GM18868 (cell line): ENCODE results near the gene ASB8.
"Not testable (repeated sequence)": the region's sequence is repeated elsewhere in the genome, so short reads cannot be mapped to it uniquely, and the experiment has no call there.

Experiments
- ATAC-seq: cut with Tn5 transposase; IDR thresholded peaks from one replicate; pipeline ENCODE4 v1.9.1; 2021; ENCODE audit warnings: mild to moderate bottlenecking, moderate library complexity; ENCODE audit not compliant: unreplicated experiment

The ASB8 gene

GRCh38 chr12:48183091-48183875 is 26.0 kb upstream of the ASB8 start, which contains the start of gene CCDC184:
Gene CCDC184, plus strand, starts transcription at chr12:48183644. Its CDS starts 479 bp downstream, at chr12:48184123.
- ATAC-seq, result peak; percentile 73

GRCh38 chr12:48182631-48183030 is 25.3 kb upstream of the ASB8 start:
- no peak for ATAC-seq

GRCh38 chr12:48180857-48181495 is 23.7 kb upstream of the ASB8 start:
- ATAC-seq, result no peak

- no peak for ATAC-seq
Measured at GRCh38 chr12:48180424-48180823, 23.1 kb upstream of the ASB8 start.

GRCh38 chr12:48179466-48179865 is 22.2 kb upstream of the ASB8 start:
- no peak for ATAC-seq

GRCh38 chr12:48177982-48178381 is 20.7 kb upstream of the ASB8 start:
- no peak for ATAC-seq

- no peak for ATAC-seq
Measured at GRCh38 chr12:48176417-48176751, 19.1 kb upstream of the ASB8 start.

GRCh38 chr12:48175613-48176416 is 18.5 kb upstream of the ASB8 start:
- ATAC-seq, result no peak

- no peak for ATAC-seq
Measured at GRCh38 chr12:48169011-48169410, 11.7 kb upstream of the ASB8 start.

- ATAC-seq, result peak; percentile 45
Measured at GRCh38 chr12:48165089-48165981, 8.0 kb upstream of the ASB8 start.

GRCh38 chr12:48164451-48164850 is 7.1 kb upstream of the ASB8 start:
- no peak for ATAC-seq

GRCh38 chr12:48163150-48163747 is 5.9 kb upstream of the ASB8 start:
- ATAC-seq, result no peak

- ATAC-seq, result peak; percentile 37
Measured at GRCh38 chr12:48160807-48161206, 3.5 kb upstream of the ASB8 start.

- ATAC-seq, result no peak
Measured at GRCh38 chr12:48160046-48160445, 2.7 kb upstream of the ASB8 start.

GRCh38 chr12:48157889-48158370 is 615 bp upstream of the ASB8 start:
- ATAC-seq, result no peak

GRCh38 chr12:48156652-48157017 is 680 bp downstream of the ASB8 start:
- ATAC-seq, result no peak

GRCh38 chr12:48155786-48156185 is 1.5 kb downstream of the ASB8 start:
- not testable (repeated sequence) for ATAC-seq

- no peak for ATAC-seq
Measured at GRCh38 chr12:48151103-48151771, 6.1 kb downstream of the ASB8 start.

- ATAC-seq, result no peak
Measured at GRCh38 chr12:48145981-48146380, 11.3 kb downstream of the ASB8 start.

- no peak for ATAC-seq
Measured at GRCh38 chr12:48143898-48144297, 13.4 kb downstream of the ASB8 start.
